NT2/D1 (cell line): Measurements from ENCODE around the gene CCDC32.

Experiments
- SUZ12 ChIP-seq: IDR thresholded peaks from 2 replicates; pipeline ENCODE4 v1.6.1; 2011; ENCODE audit not compliant: insufficient read length, insufficient read depth; ENCODE audit errors: extremely low read depth
- YY1 ChIP-seq: IDR thresholded peaks from 2 replicates; pipeline ENCODE4 v1.6.1; 2011; ENCODE audit not compliant: insufficient read length, insufficient read depth
- ZNF274 ChIP-seq: IDR thresholded peaks from 2 replicates; pipeline ENCODE4 v1.6.1; 2011; ENCODE audit warnings: mild to moderate bottlenecking, low read depth, low read length

GRCh38 chr15:40538976-40539375 is 25.9 kb downstream of the CCDC32 start:
- TF ChIP-seq YY1 (no peak), ZNF274 (no peak), SUZ12 (no peak)
